Tibial artery (tissue), 4 donors: Measurements from ENCODE around the gene KCNH8.

Experiments used
- DNase-seq, 2 donors: peaks; one replicate each; pipeline ENCODE4 v3.0.0-alpha.2; 2019
- H3K27ac ChIP-seq, 2 donors: fragments of 200-600 bp; sonication (generic) in 1 of 2; 1 replicate in 1 of 2; 2 replicates in 1 of 2; pipeline ENCODE4 v1.5.1; 2018 to 2019; ENCODE audit warnings: mild to moderate bottlenecking in 1 of 2
- H3K27me3 ChIP-seq, 2 donors: fragments of 200-600 bp; sonication (generic) in 1 of 2; one replicate each; pipeline versions ENCODE4 v1.5.1 to v1.6.0; 2016 to 2019
- H3K36me3 ChIP-seq, 3 donors: fragments of 200-600 bp; sonication (generic) in 2 of 3; one replicate each; pipeline ENCODE4 v1.5.1; 2016 to 2019; ENCODE audit warnings: mild to moderate bottlenecking in 2 of 3
- H3K4me1 ChIP-seq, 4 donors: fragments of 200-600 bp; sonication (generic) in 2 of 4; 1 replicate in 3 of 4; 2 replicates in 1 of 4; pipeline ENCODE4 v1.5.1; 2016 to 2019
- H3K4me3 ChIP-seq, 2 donors: fragments of 200-600 bp; sonication (generic) in 1 of 2; 1 replicate in 1 of 2; 2 replicates in 1 of 2; pipeline ENCODE4 v1.5.1; 2018 to 2019; ENCODE audit warnings: mild to moderate bottlenecking in 2 of 2
- H3K9me3 ChIP-seq, 3 donors: fragments of 200-600 bp; sonication (generic) in 1 of 3; one replicate each; pipeline ENCODE4 v1.5.1; 2016 to 2019
- intact Hi-C: fragments of 100-400 bp; cut with DNase I; formaldehyde crosslinking; loops from one replicate; pipeline ENCODE4 v1.15.0; 2023; ENCODE audit warnings: low total_unique reads
- TF ChIP-seq, protein P1 (sequence below), 2 experiments: fragments of 200-600 bp in 1 of 2; fragments of 450-650 bp in 1 of 2; IDR thresholded peaks; one replicate each; pipeline ENCODE4 v1.5.1; 2017 to 2019; ENCODE audit warnings: antibody characterized with exemption in 2 of 2, mild to moderate bottlenecking in 1 of 2, moderate library complexity in 1 of 2

Gene KCNH8

DNA sequence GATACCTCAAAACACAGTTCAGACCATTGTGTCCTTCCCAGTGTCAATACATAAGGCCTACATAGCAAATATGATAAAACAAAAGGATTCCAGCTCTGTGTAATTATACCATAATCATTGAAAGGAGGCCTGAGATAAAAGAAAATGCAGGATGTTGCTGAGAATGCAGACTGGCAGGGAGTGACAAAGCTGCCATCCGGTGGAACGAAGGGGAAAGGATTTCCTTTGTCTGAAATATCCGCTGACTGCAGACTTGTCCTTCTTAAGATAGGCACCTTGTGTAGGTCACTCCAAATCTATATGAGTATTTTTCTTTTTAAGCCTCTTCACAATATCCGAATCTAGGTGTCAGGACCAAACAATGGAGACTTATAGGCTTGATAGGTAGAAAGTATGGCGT, 108.0 kb downstream of the KCNH8 start:
- Histone ChIP-seq H3K27me3 (no peaks in the 10 kb centered on the region), H3K4me1 (no peaks in the 10 kb centered on the region), H3K4me3 (no peak overlapping the region), H3K36me3 (no peaks in the 10 kb centered on the region), H3K27ac (no peak overlapping the region), H3K9me3 (peaks cover 0 to 4% (median 0%) of the 10 kb centered on the region in 3 donors)
- no peak for DNase-seq
- intact Hi-C loops = no loop called here
- TF ChIP-seq, protein P1, sequence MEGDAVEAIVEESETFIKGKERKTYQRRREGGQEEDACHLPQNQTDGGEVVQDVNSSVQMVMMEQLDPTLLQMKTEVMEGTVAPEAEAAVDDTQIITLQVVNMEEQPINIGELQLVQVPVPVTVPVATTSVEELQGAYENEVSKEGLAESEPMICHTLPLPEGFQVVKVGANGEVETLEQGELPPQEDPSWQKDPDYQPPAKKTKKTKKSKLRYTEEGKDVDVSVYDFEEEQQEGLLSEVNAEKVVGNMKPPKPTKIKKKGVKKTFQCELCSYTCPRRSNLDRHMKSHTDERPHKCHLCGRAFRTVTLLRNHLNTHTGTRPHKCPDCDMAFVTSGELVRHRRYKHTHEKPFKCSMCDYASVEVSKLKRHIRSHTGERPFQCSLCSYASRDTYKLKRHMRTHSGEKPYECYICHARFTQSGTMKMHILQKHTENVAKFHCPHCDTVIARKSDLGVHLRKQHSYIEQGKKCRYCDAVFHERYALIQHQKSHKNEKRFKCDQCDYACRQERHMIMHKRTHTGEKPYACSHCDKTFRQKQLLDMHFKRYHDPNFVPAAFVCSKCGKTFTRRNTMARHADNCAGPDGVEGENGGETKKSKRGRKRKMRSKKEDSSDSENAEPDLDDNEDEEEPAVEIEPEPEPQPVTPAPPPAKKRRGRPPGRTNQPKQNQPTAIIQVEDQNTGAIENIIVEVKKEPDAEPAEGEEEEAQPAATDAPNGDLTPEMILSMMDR (IDR thresholded peaks at IDR 0.05) = no peak

DNA sequence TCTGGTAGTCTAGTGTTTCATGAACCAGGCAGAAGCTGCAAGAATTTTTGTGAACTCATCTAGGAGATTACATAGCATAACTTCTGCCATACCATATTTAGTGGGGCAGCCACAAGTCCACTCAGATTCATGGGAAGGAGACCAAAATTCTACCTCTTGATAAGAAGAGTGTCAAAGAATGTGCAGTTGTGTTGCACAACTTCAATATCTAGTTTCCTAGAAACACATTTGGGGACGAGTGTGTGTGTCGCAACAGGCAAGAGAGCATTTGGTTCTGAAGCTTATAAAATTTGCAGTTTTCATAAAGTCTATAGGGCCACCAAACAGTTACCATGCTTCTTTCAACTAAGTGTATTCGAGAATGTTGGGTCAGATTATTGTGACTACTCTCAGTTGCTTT, 115.3 kb downstream of the KCNH8 start:
- H3K4me1 ChIP-seq = no peaks in the 10 kb centered on the region
- no peaks in the 10 kb centered on the region for H3K9me3 ChIP-seq
- no peak overlapping the region for H3K27ac ChIP-seq
- no peaks in the 10 kb centered on the region for H3K36me3 ChIP-seq
- H3K27me3 ChIP-seq = no peaks in the 10 kb centered on the region
- H3K4me3 ChIP-seq = no peak overlapping the region
- DNase-seq = no peak
- TF ChIP-seq, protein P1 (IDR thresholded peaks at IDR 0.05) = no peak
- intact Hi-C loops = no loop called here

GRCh38 chr3:19264424-19264823, 116.1 kb downstream of the KCNH8 start:
- Histone ChIP-seq H3K27me3 (no peaks in the 10 kb centered on the region), H3K4me1 (no peaks in the 10 kb centered on the region), H3K36me3 (no peaks in the 10 kb centered on the region), H3K9me3 (no peaks in the 10 kb centered on the region), H3K4me3 (no peak overlapping the region), H3K27ac (no peak overlapping the region)
- DNase-seq = no peak
- intact Hi-C loops = no loop called here
- TF ChIP-seq, protein P1 (IDR thresholded peaks at IDR 0.05) = no peak

DNA sequence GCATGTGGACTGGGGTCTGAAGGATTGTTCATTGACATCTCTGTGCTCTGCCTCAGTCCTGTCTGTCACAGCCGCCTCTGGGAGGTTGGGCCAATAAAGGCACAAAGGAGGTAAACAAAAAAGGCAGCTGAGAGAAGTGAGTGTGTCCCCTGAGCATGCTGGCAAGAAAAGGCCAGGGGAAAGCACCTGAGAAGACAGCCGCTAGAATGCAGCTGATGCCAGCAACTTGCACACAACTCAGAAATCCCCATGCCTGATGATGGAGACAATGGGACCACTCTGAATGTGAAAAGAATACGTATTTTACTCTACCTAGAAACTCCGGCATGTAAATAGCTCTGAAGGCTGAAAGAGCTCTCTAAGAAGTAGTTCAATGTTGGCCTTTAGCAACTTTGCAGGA, 118.7 kb downstream of the KCNH8 start:
- Histone ChIP-seq H3K4me1 (no peaks in the 10 kb centered on the region), H3K27me3 (no peaks in the 10 kb centered on the region), H3K36me3 (no peaks in the 10 kb centered on the region), H3K4me3 (no peak overlapping the region), H3K27ac (no peak overlapping the region), H3K9me3 (no peaks in the 10 kb centered on the region)
- intact Hi-C loops = no loop called here
- TF ChIP-seq, protein P1 (IDR thresholded peaks at IDR 0.05) = no peak
- no peak for DNase-seq

DNA sequence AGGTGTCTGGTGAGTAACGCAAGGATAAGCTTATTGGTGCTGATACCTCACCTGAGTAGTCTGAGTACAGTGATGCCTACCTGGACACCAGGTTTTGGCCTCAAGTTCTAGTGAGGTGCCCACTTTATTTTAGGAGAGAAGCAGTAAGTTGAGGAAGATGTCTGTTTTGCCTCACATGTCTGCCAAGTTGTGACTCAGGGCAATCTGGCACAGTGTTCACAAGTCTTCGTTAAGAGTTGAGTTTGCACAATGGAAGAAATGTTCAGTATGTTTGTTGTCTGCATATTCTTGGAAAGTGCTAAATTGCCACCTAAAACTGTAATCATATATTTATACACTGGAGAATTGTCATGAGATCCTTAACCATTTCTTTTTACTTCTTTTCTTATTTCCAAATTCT, 122.2 kb downstream of the KCNH8 start:
- no peaks in the 10 kb centered on the region for H3K9me3 ChIP-seq
- no peak for DNase-seq
- TF ChIP-seq, protein P1 (IDR thresholded peaks at IDR 0.05) = no peak
- intact Hi-C loops = no loop called here
- H3K4me1 ChIP-seq = no peaks in the 10 kb centered on the region
- H3K27me3 ChIP-seq = no peaks in the 10 kb centered on the region
- no peak overlapping the region for H3K4me3 ChIP-seq
- H3K36me3 ChIP-seq = no peaks in the 10 kb centered on the region
- H3K27ac ChIP-seq = no peak overlapping the region

GRCh38 chr3:19272296-19272695, 124.0 kb downstream of the KCNH8 start:
- no peaks in the 10 kb centered on the region for H3K27me3 ChIP-seq
- no peak for DNase-seq

More at GRCh38 chr3:19272296-19272695, 124.0 kb downstream of the KCNH8 start:
- Histone ChIP-seq H3K4me3 (no peak overlapping the region), H3K9me3 (no peaks in the 10 kb centered on the region), H3K4me1 (no peaks in the 10 kb centered on the region), H3K27ac (no peak overlapping the region), H3K36me3 (no peaks in the 10 kb centered on the region)
- intact Hi-C loops = no loop called here
- TF ChIP-seq, protein P1 (IDR thresholded peaks at IDR 0.05) = no peak
